MCF 10A (cell line): ENCODE measurements around the gene PCTP. TPM values are rescaled to one million over a fixed set of nuclear protein-coding genes. Genes with fewer than 3 reads are reported as not detected.

Experiments
- BruUV-seq: library from RNA; stranded (reverse); fragments of 400-500 nt; replicated peaks from 2 replicates; lab custom pipeline; 2021; lab: Mats Ljungman, UMichigan
- CTCF ChIA-PET: fragments of 300-600 bp; sonication (Branson Sonifier 250); formaldehyde crosslinking; extraction: SDS; loops from one replicate; lab custom pipeline; 2021; ENCODE audit warnings: antibody characterized with exemption, inconsistent platforms; lab: Yijun Ruan, JAX
- POLR2A ChIA-PET: fragments of 300-600, 350-650 bp; sonication (Branson Sonifier 250); formaldehyde crosslinking; extraction: SDS; loops from one replicate; lab custom pipeline; 2020; ENCODE audit warnings: antibody characterized with exemption, inconsistent platforms; lab: Yijun Ruan, JAX
- DNase-seq: peaks from one replicate; pipeline ENCODE4 v3.0.0-alpha.2; 2018; ENCODE audit not compliant: unreplicated experiment
- H3K27ac Mint-ChIP-seq: one replicate; pipeline ENCODE4 v1.8.0; 2022; ENCODE audit warnings: mild to moderate bottlenecking, low read depth, mixed read lengths; ENCODE audit not compliant: unreplicated experiment
- H3K27me3 Mint-ChIP-seq: one replicate; pipeline ENCODE4 v1.8.0; 2022; ENCODE audit warnings: mixed read lengths; ENCODE audit not compliant: insufficient read depth, unreplicated experiment
- H3K36me3 Mint-ChIP-seq: one replicate; pipeline ENCODE4 v1.8.0; 2022; ENCODE audit warnings: mild to moderate bottlenecking, moderate library complexity, mixed read lengths; ENCODE audit not compliant: insufficient read depth, unreplicated experiment
- H3K4me1 Mint-ChIP-seq: one replicate; pipeline ENCODE4 v1.8.0; 2022; ENCODE audit warnings: mixed read lengths; ENCODE audit not compliant: insufficient read depth, unreplicated experiment
- H3K4me3 Mint-ChIP-seq: one replicate; pipeline ENCODE4 v1.8.0; 2022; ENCODE audit warnings: mild to moderate bottlenecking, moderate library complexity, mixed read lengths; ENCODE audit not compliant: unreplicated experiment
- H3K9me3 Mint-ChIP-seq: one replicate; pipeline ENCODE4 v1.8.0; 2022; ENCODE audit warnings: mixed read lengths; ENCODE audit not compliant: unreplicated experiment
- intact Hi-C: fragments of 100-400 bp; cut with micrococcal nuclease; formaldehyde crosslinking; loops from 2 replicates; pipeline ENCODE4 v1.14.1; 2022
- total RNA-seq: library from RNA; stranded (reverse); gene quantifications from 2 replicates; pipeline ENCODE4 v1.2.3, GENCODE V29; 2022
- TF ChIP-seq, protein P1 (sequence below): fragments of 200-600 bp; IDR thresholded peaks from one replicate; pipeline ENCODE4 v1.8.0; 2022; ENCODE audit warnings: antibody characterized with exemption, mild to moderate bottlenecking; ENCODE audit not compliant: unreplicated experiment

The PCTP gene
- total RNA-seq, 1 experiment from 2014 or later, result 10.2 TPM

GRCh38 chr17:55777471-55777971 is 26.7 kb downstream of the PCTP start:
- Mint-ChIP-seq H3K27me3 (no peaks in the 10 kb centered on the region), H3K4me3 (no peak overlapping the region), H3K4me1 (no peaks in the 10 kb centered on the region), H3K36me3 (peaks cover 31% of the 10 kb centered on the region), H3K27ac (no peak overlapping the region), H3K9me3 (no peaks in the 10 kb centered on the region)
- ChIA-PET POLR2A (no interaction called here), CTCF (interaction anchor here (1.1 kb wide), 1 partner anchor 251 kb away, joined by 4 read pairs; no protein-coding TSS in a partner anchor)
- intact Hi-C loops, result no loop called here
- TF ChIP-seq, protein P1, sequence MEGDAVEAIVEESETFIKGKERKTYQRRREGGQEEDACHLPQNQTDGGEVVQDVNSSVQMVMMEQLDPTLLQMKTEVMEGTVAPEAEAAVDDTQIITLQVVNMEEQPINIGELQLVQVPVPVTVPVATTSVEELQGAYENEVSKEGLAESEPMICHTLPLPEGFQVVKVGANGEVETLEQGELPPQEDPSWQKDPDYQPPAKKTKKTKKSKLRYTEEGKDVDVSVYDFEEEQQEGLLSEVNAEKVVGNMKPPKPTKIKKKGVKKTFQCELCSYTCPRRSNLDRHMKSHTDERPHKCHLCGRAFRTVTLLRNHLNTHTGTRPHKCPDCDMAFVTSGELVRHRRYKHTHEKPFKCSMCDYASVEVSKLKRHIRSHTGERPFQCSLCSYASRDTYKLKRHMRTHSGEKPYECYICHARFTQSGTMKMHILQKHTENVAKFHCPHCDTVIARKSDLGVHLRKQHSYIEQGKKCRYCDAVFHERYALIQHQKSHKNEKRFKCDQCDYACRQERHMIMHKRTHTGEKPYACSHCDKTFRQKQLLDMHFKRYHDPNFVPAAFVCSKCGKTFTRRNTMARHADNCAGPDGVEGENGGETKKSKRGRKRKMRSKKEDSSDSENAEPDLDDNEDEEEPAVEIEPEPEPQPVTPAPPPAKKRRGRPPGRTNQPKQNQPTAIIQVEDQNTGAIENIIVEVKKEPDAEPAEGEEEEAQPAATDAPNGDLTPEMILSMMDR, result no peak
- BruUV-seq, result no TSS peak
- DNase-seq, result no peak

DNA sequence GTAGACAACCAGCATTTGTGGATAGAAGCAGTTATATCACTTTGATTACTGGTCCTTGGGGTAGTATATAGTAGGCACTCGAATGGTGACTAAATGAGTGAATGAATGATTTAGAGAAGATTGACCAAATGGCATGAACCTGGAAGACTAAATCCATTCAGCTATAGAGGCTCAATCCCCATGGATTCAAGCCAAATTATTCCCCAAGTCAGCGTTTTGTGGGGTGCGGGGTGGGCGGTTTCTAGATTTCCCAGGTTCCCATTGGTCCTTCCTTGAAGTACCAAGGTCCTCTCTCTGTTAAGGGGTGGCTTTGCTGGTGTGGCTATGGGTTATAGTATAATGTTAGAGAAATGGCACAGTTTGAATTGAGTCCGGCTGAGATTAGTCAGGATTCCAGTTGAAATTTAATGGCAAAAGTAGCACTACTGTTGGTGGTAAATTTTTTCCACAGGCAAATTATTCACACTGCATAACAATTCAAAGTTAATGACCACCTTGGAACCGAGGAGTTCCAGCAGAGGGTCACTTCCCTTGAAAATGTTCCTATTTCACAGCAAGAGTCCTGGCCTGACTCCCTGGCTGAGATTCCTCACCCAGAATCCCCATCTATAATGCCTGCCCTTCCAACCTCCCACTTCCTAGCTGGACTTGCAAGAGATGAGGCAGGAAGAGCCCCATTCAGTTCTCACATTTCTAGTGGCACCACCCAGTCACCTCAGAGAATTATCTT is 27.7 kb downstream of the PCTP start:
- H3K36me3 Mint-ChIP-seq, result peaks cover 23% of the 10 kb centered on the region
- POLR2A ChIA-PET, result interaction anchor here (0.8 kb wide), 1 partner anchor 122 kb away, joined by 3 read pairs; no protein-coding TSS in a partner anchor

GRCh38 chr17:55783684-55784245 is 32.9 kb downstream of the PCTP start:
- peak; percentile 41 for DNase-seq
- no TSS peak for BruUV-seq
- intact Hi-C loops, result no loop called here
- Mint-ChIP-seq H3K36me3 (no peaks in the 10 kb centered on the region), H3K4me1 (no peaks in the 10 kb centered on the region), H3K9me3 (no peaks in the 10 kb centered on the region), H3K27me3 (no peaks in the 10 kb centered on the region), H3K4me3 (no peak overlapping the region), H3K27ac (no peak overlapping the region)
- TF ChIP-seq, protein P1, result no peak
- CTCF ChIA-PET, result interaction anchor here (0.6 to 6.5 kb wide), 4 partner anchors 13 to 1128 kb away, joined by 3 to 52 read pairs (median 20); no protein-coding TSS in a partner anchor
- POLR2A ChIA-PET, result no interaction called here

More for the DNA sequence above, 27.7 kb downstream of the PCTP start:
- Mint-ChIP-seq H3K9me3 (no peaks in the 10 kb centered on the region), H3K4me3 (no peak overlapping the region), H3K27ac (no peak overlapping the region), H3K27me3 (no peaks in the 10 kb centered on the region), H3K4me1 (no peaks in the 10 kb centered on the region)
- TF ChIP-seq, protein P1, result no peak
- CTCF ChIA-PET, result interaction anchor here (0.7 to 5.8 kb wide), 5 partner anchors 7 to 252 kb away, joined by 3 to 52 read pairs (median 4); no protein-coding TSS in a partner anchor
- BruUV-seq, result no TSS peak
- no peak for DNase-seq
- intact Hi-C loops, result no loop called here

DNA sequence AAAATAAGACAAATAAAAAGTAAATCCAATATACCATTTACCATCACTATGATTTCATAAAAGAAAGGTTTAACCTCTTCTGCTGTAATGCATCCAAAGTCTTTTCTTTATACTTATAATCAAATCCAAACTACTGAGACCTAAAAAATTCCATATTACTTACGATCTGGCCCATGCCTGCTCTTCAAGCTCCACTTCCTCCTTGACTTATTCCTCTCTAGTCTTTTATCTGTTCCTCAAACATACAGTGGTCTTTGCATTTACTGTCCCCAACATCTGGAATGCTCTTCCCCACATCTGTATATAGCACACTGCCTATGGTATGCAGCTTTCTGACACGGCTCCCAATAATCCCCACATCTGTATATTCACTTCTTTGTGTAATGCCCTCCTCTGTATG is 33.8 kb downstream of the PCTP start:
- no peak for DNase-seq
- POLR2A ChIA-PET, result no interaction called here
- TF ChIP-seq, protein P1, result no peak
- BruUV-seq, result no TSS peak
- Mint-ChIP-seq H3K9me3 (no peaks in the 10 kb centered on the region), H3K27me3 (no peaks in the 10 kb centered on the region), H3K4me3 (no peak overlapping the region), H3K4me1 (no peaks in the 10 kb centered on the region), H3K27ac (no peak overlapping the region), H3K36me3 (no peaks in the 10 kb centered on the region)
- CTCF ChIA-PET, result interaction anchor here (0.6 to 6.5 kb wide), 3 partner anchors 57 to 320 kb away, joined by 3 to 35 read pairs (median 5); no protein-coding TSS in a partner anchor
- intact Hi-C loops, result no loop called here
